GM08714 (cell line): Measurements from ENCODE around the gene KLK10.

Source experiments
- H3K4me3 ChIP-seq: fragments of 200-500 bp; sonication (Bioruptor generic); 2 replicates; pipeline ENCODE4 v1.5.1; 2014; ENCODE audit warnings: mild to moderate bottlenecking, low read length, inconsistent platforms
- ZNF274 ChIP-seq: IDR thresholded peaks from 2 replicates; pipeline ENCODE4 v1.6.1; 2012; ENCODE audit warnings: mild to moderate bottlenecking, low read depth, low read length

KLK10 gene

GRCh38 chr19:51031880-51032225, 12.3 kb upstream of the KLK10 start:
- no peak for TF ChIP-seq ZNF274
- no peak overlapping the region for H3K4me3 ChIP-seq

- no peak overlapping the region for H3K4me3 ChIP-seq
- TF ChIP-seq ZNF274: no peak
Observed at GRCh38 chr19:51031220-51031879, 11.8 kb upstream of the KLK10 start.

GRCh38 chr19:51030631-51031030, 11.1 kb upstream of the KLK10 start:
- H3K4me3 ChIP-seq: no peak overlapping the region
- TF ChIP-seq ZNF274: no peak

GRCh38 chr19:51029718-51030117, 10.2 kb upstream of the KLK10 start:
- TF ChIP-seq ZNF274: no peak
- H3K4me3 ChIP-seq: no peak overlapping the region

- H3K4me3 ChIP-seq: no peak overlapping the region
- TF ChIP-seq ZNF274: no peak
Observed at GRCh38 chr19:51027873-51028272, 8.4 kb upstream of the KLK10 start.

GRCh38 chr19:51027126-51027806, 7.8 kb upstream of the KLK10 start:
- TF ChIP-seq ZNF274: no peak
- H3K4me3 ChIP-seq: no peak overlapping the region

- no peak within 1 kb of the TSS for H3K4me3 ChIP-seq
- TF ChIP-seq ZNF274: no peak
Observed at GRCh38 chr19:51026554-51026831, 7.0 kb upstream of the KLK10 start, which contains the start of gene KLK11. TSS of gene KLK11 (minus strand) at chr19:51026616. CDS start at chr19:51025631, 985 bp downstream.

- H3K4me3 ChIP-seq: no peak overlapping the region
- no peak for TF ChIP-seq ZNF274
Observed at GRCh38 chr19:51025809-51026553, 6.5 kb upstream of the KLK10 start.

- TF ChIP-seq ZNF274: no peak
- no peak overlapping the region for H3K4me3 ChIP-seq
Observed at GRCh38 chr19:51025401-51025800, 5.9 kb upstream of the KLK10 start.

GRCh38 chr19:51024924-51025323, 5.4 kb upstream of the KLK10 start:
- no peak overlapping the region for H3K4me3 ChIP-seq
- TF ChIP-seq ZNF274: no peak

GRCh38 chr19:51023946-51024345, 4.4 kb upstream of the KLK10 start:
- H3K4me3 ChIP-seq: no peak overlapping the region
- no peak for TF ChIP-seq ZNF274

- TF ChIP-seq ZNF274: no peak
- no peak overlapping the region for H3K4me3 ChIP-seq
Observed at GRCh38 chr19:51022526-51022925, 3.0 kb upstream of the KLK10 start.

GRCh38 chr19:51020988-51021651, 1.6 kb upstream of the KLK10 start:
- TF ChIP-seq ZNF274: no peak
- no peak overlapping the region for H3K4me3 ChIP-seq

- no peak overlapping the region for H3K4me3 ChIP-seq
- no peak for TF ChIP-seq ZNF274
Observed at GRCh38 chr19:51018745-51019543, 565 bp downstream of the KLK10 start.
